Activated CD8-positive, alpha-beta T cell treated with anti-CD3 and anti-CD28 coated beads for 36 hours (primary cell): ENCODE measurements around the gene PSMG3. TPM values are rescaled to one million over a fixed set of nuclear protein-coding genes. Genes with fewer than 3 reads are reported as not detected.
A peak's percentile ranks its signal among the peaks of the same experiment; 100 is the strongest.

Source experiments
- ATAC-seq: fragments of 200-7000 bp; cut with Tn5 transposase; one replicate; pipeline ENCODE4 v1.10.0; 2021; ENCODE audit warnings: mild to moderate bottlenecking, moderate library complexity
- CTCF ChIA-PET: fragments of 350-600 bp; sonication (Branson Sonifier 250); formaldehyde crosslinking; loops from one replicate; lab custom pipeline; 2021; ENCODE audit warnings: antibody characterized with exemption; lab: Charles Lee
- POLR2A ChIA-PET: fragments of 350-600 bp; sonication (Branson Sonifier 250); formaldehyde crosslinking; loops from one replicate; lab custom pipeline; 2021; ENCODE audit warnings: antibody characterized with exemption; lab: Charles Lee
- DNase-seq: peaks from one replicate; pipeline ENCODE4 v3.0.0-alpha.2; 2020
- H3K27ac Mint-ChIP-seq: one replicate; pipeline ENCODE4 v1.8.0; 2021; ENCODE audit warnings: mild to moderate bottlenecking, mixed read lengths
- H3K27me3 Mint-ChIP-seq: one replicate; pipeline ENCODE4 v1.8.0; 2021; ENCODE audit warnings: mixed read lengths
- H3K36me3 Mint-ChIP-seq: one replicate; pipeline ENCODE4 v1.8.0; 2021; ENCODE audit warnings: low read depth, mixed read lengths
- H3K4me1 Mint-ChIP-seq: one replicate; pipeline ENCODE4 v1.8.0; 2021; ENCODE audit warnings: low read depth, mixed read lengths
- H3K4me3 Mint-ChIP-seq: one replicate; pipeline ENCODE4 v1.8.0; 2021; ENCODE audit warnings: mild to moderate bottlenecking, moderate library complexity, mixed read lengths
- H3K9me3 Mint-ChIP-seq: one replicate; pipeline ENCODE4 v1.8.0; 2021; ENCODE audit warnings: mixed read lengths
- intact Hi-C: fragments of 100-400 bp; cut with micrococcal nuclease; formaldehyde crosslinking; loops from one replicate; pipeline ENCODE4 v1.10.0; 2022
- total RNA-seq, 2 experiments: library from RNA; stranded (reverse); gene quantifications; one replicate each; pipeline ENCODE4 v1.2.3, GENCODE V29; 2021
- TF ChIP-seq, protein P1 (sequence below): fragments of 200-600 bp; IDR thresholded peaks from one replicate; pipeline ENCODE4 v1.8.0; 2022; ENCODE audit warnings: antibody characterized with exemption, mild to moderate bottlenecking

Gene PSMG3
- total RNA-seq, 2 experiments from 2014 or later, result 38.9 to 41.5 TPM

DNA sequence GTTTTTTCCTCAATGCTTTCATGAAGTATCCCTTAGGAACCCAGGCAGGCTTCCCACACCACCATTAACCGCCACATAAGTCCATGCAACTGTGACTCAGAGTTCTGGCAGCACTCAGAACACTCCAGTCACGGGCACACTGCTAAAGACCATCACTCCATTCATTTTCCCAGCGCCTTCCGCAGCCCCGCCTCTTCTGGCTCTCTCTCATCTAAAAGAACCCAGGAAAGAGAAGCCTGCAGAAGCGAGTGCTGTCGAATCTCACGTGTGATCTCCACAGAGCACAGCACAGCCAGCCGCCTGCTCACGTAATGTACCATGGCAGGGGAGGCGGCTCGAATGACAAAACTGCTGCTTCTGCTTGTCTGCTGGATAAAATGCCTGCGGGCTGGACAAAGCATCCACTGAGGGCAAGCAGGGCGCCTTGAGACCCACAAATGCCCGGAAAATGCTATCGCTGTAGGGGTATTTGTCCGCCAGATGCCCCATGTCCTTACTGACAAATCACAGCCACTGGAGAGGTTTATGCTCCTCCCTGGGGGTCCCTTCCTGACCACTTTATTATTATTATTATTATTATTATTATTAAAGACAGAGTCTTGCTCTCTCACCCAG lies 1.8 kb downstream of the PSMG3 start:
- peak overlapping the region; percentile 81 for H3K4me3 Mint-ChIP-seq
- intact Hi-C loops, result no loop called here
- DNase-seq (no peak), ATAC-seq (no peak)
- H3K4me1 Mint-ChIP-seq, result peaks cover 38% of the 10 kb centered on the region
- H3K27me3 Mint-ChIP-seq, result no peaks in the 10 kb centered on the region
- POLR2A ChIA-PET, result no interaction called here
- TF ChIP-seq, protein P1, sequence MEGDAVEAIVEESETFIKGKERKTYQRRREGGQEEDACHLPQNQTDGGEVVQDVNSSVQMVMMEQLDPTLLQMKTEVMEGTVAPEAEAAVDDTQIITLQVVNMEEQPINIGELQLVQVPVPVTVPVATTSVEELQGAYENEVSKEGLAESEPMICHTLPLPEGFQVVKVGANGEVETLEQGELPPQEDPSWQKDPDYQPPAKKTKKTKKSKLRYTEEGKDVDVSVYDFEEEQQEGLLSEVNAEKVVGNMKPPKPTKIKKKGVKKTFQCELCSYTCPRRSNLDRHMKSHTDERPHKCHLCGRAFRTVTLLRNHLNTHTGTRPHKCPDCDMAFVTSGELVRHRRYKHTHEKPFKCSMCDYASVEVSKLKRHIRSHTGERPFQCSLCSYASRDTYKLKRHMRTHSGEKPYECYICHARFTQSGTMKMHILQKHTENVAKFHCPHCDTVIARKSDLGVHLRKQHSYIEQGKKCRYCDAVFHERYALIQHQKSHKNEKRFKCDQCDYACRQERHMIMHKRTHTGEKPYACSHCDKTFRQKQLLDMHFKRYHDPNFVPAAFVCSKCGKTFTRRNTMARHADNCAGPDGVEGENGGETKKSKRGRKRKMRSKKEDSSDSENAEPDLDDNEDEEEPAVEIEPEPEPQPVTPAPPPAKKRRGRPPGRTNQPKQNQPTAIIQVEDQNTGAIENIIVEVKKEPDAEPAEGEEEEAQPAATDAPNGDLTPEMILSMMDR, result no peak
- CTCF ChIA-PET, result no interaction called here
- H3K9me3 Mint-ChIP-seq, result no peaks in the 10 kb centered on the region
- H3K36me3 Mint-ChIP-seq, result peaks cover 26% of the 10 kb centered on the region
- peak overlapping the region; percentile 70 for H3K27ac Mint-ChIP-seq

DNA sequence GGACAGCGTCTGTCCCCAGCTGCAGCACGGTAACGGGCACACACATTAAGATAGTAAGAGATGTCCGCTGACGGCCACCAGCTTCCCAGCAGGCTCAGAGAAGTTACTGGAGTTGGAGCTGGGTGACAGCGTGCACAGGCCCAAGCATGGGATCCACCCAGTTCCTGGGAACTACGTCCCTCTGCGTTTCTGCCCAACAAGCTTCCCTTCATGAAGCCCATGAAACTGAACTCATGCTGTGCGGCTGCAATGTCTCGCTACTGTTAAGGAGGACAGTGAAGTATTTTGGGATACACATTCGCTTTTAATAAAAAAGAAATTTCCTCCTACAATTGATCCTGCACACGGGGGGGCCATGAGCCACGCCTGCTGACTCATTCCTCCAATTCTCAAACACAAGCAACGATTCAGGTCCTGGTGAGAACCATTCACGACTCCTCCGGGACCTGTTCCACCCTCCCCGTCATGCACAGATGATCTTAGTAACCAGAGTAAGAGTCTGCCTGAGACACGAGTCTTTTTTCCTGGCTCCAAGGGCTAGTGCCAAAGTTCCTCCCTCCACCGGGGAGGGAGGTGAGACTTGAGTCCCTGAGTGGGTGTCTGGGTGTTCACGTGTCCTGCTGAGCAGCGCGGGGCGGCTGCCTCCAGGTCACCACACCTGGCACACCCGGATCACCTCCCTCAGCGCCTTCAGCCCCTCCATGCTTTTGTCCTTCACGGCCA lies 2.6 kb downstream of the PSMG3 start:
- TF ChIP-seq, protein P1, result no peak

DNA sequence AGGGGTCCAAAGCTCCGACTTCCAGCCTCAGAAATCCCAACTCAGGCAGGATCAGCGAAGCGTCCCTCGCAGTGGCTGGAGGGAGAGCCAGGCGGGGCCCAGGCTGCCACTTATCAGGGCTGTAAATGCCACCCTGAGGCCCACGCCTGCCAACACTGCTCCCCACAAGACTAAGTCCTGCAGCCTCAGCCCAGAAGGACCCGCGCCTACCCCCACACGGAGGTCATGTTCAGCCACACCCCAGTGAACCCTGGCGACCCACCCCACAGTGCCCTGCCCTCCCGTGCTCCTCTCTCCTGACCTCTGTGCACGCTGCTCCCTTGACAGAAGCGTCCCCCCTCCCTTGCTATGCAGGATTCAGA lies 3.2 kb downstream of the PSMG3 start:
- TF ChIP-seq, protein P1, result no peak
- ChIA-PET CTCF (no interaction called here), POLR2A (no interaction called here)
- intact Hi-C loops, result no loop called here
- Mint-ChIP-seq H3K9me3 (no peaks in the 10 kb centered on the region), H3K4me1 (peaks cover 28% of the 10 kb centered on the region), H3K27me3 (no peaks in the 10 kb centered on the region), H3K36me3 (peaks cover 23% of the 10 kb centered on the region), H3K4me3 (no peak overlapping the region), H3K27ac (no peak overlapping the region)
- no peak for ATAC-seq
- DNase-seq, result no peak

More for the DNA sequence above, 2.6 kb downstream of the PSMG3 start:
- intact Hi-C loops, result no loop called here
- H3K4me3 Mint-ChIP-seq, result peak overlapping the region; percentile 29
- H3K27me3 Mint-ChIP-seq, result no peaks in the 10 kb centered on the region
- no peaks in the 10 kb centered on the region for H3K9me3 Mint-ChIP-seq
- POLR2A ChIA-PET, result no interaction called here
- H3K4me1 Mint-ChIP-seq, result peaks cover 33% of the 10 kb centered on the region
- no peak overlapping the region for H3K27ac Mint-ChIP-seq
- peaks cover 24% of the 10 kb centered on the region for H3K36me3 Mint-ChIP-seq
- CTCF ChIA-PET, result no interaction called here
- ATAC-seq (no peak), DNase-seq (no peak)

DNA sequence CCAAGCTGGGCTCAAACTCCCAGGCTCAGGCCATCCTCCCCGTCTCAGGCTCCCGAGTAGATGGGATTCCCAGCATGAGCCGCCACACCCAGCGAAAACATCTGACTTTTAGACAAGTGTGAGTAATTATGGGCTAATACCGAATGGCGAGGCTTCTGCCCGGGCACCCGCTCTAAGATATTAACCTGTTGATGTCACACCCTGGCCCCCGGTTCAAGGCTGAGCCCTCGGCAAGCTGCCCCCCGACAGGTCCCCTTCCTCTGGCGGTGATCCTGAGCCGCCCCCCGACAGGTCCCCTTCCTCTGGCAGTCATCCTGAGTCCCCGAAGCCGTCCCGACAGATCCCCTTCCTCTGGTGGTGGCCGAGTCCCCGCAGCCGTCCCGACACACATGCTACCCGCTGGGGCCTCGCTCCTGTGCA lies 5.2 kb downstream of the PSMG3 start:
- H3K4me1 Mint-ChIP-seq, result peaks cover 21% of the 10 kb centered on the region
- no peak overlapping the region for H3K4me3 Mint-ChIP-seq
- DNase-seq (no peak), ATAC-seq (no peak)
- H3K36me3 Mint-ChIP-seq, result peaks cover 20% of the 10 kb centered on the region
- TF ChIP-seq, protein P1, result no peak
- ChIA-PET POLR2A (interaction anchor here (0.6 kb wide), 1 partner anchor 842 kb away, joined by 3 read pairs; no protein-coding TSS in a partner anchor), CTCF (no interaction called here)
- intact Hi-C loops, result no loop called here
- H3K27ac Mint-ChIP-seq, result no peak overlapping the region
- no peaks in the 10 kb centered on the region for H3K27me3 Mint-ChIP-seq
- H3K9me3 Mint-ChIP-seq, result no peaks in the 10 kb centered on the region

DNA sequence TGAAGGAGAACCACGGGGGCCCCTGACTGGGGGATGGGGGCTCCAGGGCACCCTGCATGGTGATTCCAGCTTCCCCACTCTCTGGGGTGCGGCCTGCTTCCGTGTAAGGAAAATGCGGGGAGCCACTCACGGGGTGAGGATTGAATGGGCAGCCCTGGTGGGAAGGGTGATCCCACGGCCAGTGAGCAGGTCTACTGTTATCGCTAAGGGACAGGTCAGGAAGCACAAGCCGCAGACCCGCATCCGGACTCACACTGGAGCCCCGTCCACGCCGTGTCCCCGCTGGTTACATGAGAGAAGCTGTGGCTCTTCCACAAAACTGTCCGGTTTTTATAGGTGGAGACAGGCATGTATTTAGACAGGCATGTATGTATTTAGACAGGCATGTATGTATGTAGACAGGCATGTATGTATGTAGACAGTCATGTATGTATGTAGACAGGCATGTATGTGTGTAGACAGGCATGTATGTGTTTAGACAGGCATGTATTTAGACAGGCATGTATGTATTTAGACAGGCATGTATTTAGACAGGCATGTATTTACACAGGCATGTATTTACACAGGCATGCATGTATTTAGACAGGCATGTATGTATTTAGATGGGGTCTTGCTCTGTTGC lies 5.7 kb downstream of the PSMG3 start:
- CTCF ChIA-PET, result no interaction called here
- no peak for ATAC-seq
- Mint-ChIP-seq H3K27me3 (no peaks in the 10 kb centered on the region), H3K36me3 (peaks cover 20% of the 10 kb centered on the region), H3K9me3 (no peaks in the 10 kb centered on the region), H3K4me3 (no peak overlapping the region), H3K4me1 (peaks cover 21% of the 10 kb centered on the region), H3K27ac (no peak overlapping the region)
- intact Hi-C loops, result no loop called here
- TF ChIP-seq, protein P1, result no peak
- POLR2A ChIA-PET, result interaction anchor here (0.6 kb wide), 1 partner anchor 843 kb away, joined by 3 read pairs; no protein-coding TSS in a partner anchor
- DNase-seq, result no peak
